Measurements from ENCODE around the gene LIMA1.
A peak's percentile ranks its signal among the peaks of the same experiment; 100 is the strongest.

GRCh38 chr12:50314636-50315312 lies 31.5 kb upstream of the LIMA1 start:
- TF ChIP-seq CTCF (IDR thresholded peaks at IDR 0.05) (peak in 2 of 3 donors; percentile 44 to 65), POLR2A (IDR thresholded peaks at IDR 0.05) (no peak), POLR2AphosphoS5 (IDR thresholded peaks at IDR 0.05) (no peak)
